H1 (cell line): ENCODE measurements around the gene DAPL1. TPM values are rescaled to one million over a fixed set of nuclear protein-coding genes. Genes with fewer than 3 reads are reported as not detected.

Experiments
- BACH1 ChIP-seq: IDR thresholded peaks from 2 replicates; pipeline ENCODE4 v1.6.1; 2012; ENCODE audit warnings: low read length, improper control_type of control experiment
- GABPA ChIP-seq: IDR thresholded peaks from 2 replicates; pipeline ENCODE4 v1.6.1; 2011; ENCODE audit warnings: mild to moderate bottlenecking, low read length, moderate library complexity, borderline replicate concordance; ENCODE audit not compliant: insufficient read depth
- NANOG ChIP-seq: IDR thresholded peaks from 2 replicates; pipeline ENCODE4 v1.6.1; 2011; ENCODE audit warnings: low read length, low read depth, mild to moderate bottlenecking, inconsistent platforms; ENCODE audit not compliant: insufficient read depth, poor library complexity, severe bottlenecking
- SIRT6 ChIP-seq: IDR thresholded peaks from one replicate; pipeline ENCODE4 v1.7.1; 2012; ENCODE audit warnings: low read length, inconsistent platforms
- SRF ChIP-seq: IDR thresholded peaks from 2 replicates; pipeline ENCODE4 v1.6.1; 2011; ENCODE audit warnings: mild to moderate bottlenecking, low read depth, low read length, moderate library complexity
- YY1 ChIP-seq: IDR thresholded peaks from 2 replicates; pipeline ENCODE4 v1.6.1; 2011; ENCODE audit warnings: low read depth, mild to moderate bottlenecking, low read length
- ZNF274 ChIP-seq: IDR thresholded peaks from 2 replicates; pipeline ENCODE4 v1.7.0; 2012; ENCODE audit warnings: low read length, borderline replicate concordance; ENCODE audit errors: extremely low read depth
- polyA plus RNA-seq, 7 experiments: library from polyadenylated mRNA; depleted of rRNA in 3 of 7; stranded (reverse) in 5 of 7; unstranded in 2 of 7; fragments of >200 nt in 5 of 7; fragments of 200-250 nt in 2 of 7; gene quantifications; 1 replicate in 5 of 7; 2 replicates in 1 of 7; 4 replicates in 1 of 7; pipeline versions ENCODE4 v1.2.1 to v1.2.3, GENCODE V29; 2011 to 2013; ENCODE audit warnings: missing spikeins in 2 of 7, mixed read lengths in 2 of 7
- total RNA-seq: library from RNA; stranded (reverse); fragmentation: NEBNext Ultra II Directional; extraction: Animal tissue kit (Norgen Biotek cat#: 25700); gene quantifications from 2 replicates; pipeline ENCODE4 v1.2.1, GENCODE V29; 2021

The DAPL1 gene
- total and polyA plus RNA-seq, 2 of the 8 experiments (the other 6 are each of a cell fraction or from before 2014, with no cell fraction given), result not detected

- TF ChIP-seq ZNF274, result no peak
- no peak for TF ChIP-seq SRF
- TF ChIP-seq GABPA, result no peak
- no peak for TF ChIP-seq NANOG
- no peak for TF ChIP-seq YY1
- no peak for TF ChIP-seq SIRT6
- no peak for TF ChIP-seq BACH1
- TF ChIP-seq, all 59 proteins: peak for 0
Observed at GRCh38 chr2:158810731-158811460, 15.8 kb downstream of the DAPL1 start (continued).
